Heart left ventricle (tissue), 16 donors: Measurements from ENCODE around the gene SLC16A10. TPM values are rescaled to one million over a fixed set of nuclear protein-coding genes. Genes with fewer than 3 reads are reported as not detected.

Experiments
- ATAC-seq, 4 donors: fragments of 200-7000 bp; cut with Tn5 transposase; one replicate each; pipeline ENCODE4 v1.9.1; 2020 to 2022; ENCODE audit warnings: moderate library complexity in 4 of 4, mild to moderate bottlenecking in 3 of 4, moderate number of reproducible peaks in 1 of 4
- DNase-seq, 5 donors: peaks; one replicate each; pipeline ENCODE4 v3.0.0-alpha.2; 2020
- H3K27ac ChIP-seq, 12 donors: fragments of 200-600 bp; sonication (generic) in 4 of 12; one replicate each; pipeline versions ENCODE4 v1.5.0 to v1.8.0; 2016 to 2022; ENCODE audit warnings: mild to moderate bottlenecking in 2 of 12
- H3K27me3 ChIP-seq, 9 donors: fragments of 200-600 bp; sonication (generic) in 2 of 9; one replicate each; pipeline versions ENCODE4 v1.5.1 to v1.8.0; 2016 to 2022; ENCODE audit warnings: mild to moderate bottlenecking in 3 of 9
- H3K36me3 ChIP-seq, 9 donors: fragments of 200-600 bp; sonication (generic) in 2 of 9; one replicate each; pipeline versions ENCODE4 v1.5.0 to v1.8.0; 2018 to 2022; ENCODE audit warnings: mild to moderate bottlenecking in 2 of 9
- H3K4me1 ChIP-seq, 12 donors: fragments of 200-600 bp; sonication (generic) in 4 of 12; one replicate each; pipeline versions ENCODE4 v1.5.0 to v1.8.0; 2016 to 2022; ENCODE audit warnings: mild to moderate bottlenecking in 3 of 12
- H3K4me3 ChIP-seq, 12 donors: fragments of 200-600 bp; sonication (generic) in 4 of 12; one replicate each; pipeline versions ENCODE4 v1.5.0 to v1.8.0; 2017 to 2022; ENCODE audit warnings: mild to moderate bottlenecking in 9 of 12, moderate library complexity in 4 of 12
- H3K9me3 ChIP-seq, 12 donors: fragments of 200-600 bp; sonication (generic) in 4 of 12; one replicate each; pipeline versions ENCODE4 v1.5.0 to v1.8.0; 2016 to 2022; ENCODE audit warnings: mild to moderate bottlenecking in 1 of 12
- CTCF ChIP-seq, 12 donors: fragments of 200-600 bp; sonication (generic) in 4 of 12; IDR thresholded peaks; one replicate each; pipeline versions ENCODE4 v1.5.0 to v1.8.0; 2018 to 2022; ENCODE audit warnings: antibody characterized with exemption in 12 of 12, mild to moderate bottlenecking in 5 of 12
- POLR2A ChIP-seq, 2 donors: fragments of 450-650 bp; IDR thresholded peaks; one replicate each; pipeline ENCODE4 v1.6.1; 2017; ENCODE audit warnings: antibody characterized with exemption in 2 of 2, mild to moderate bottlenecking in 2 of 2, moderate library complexity in 2 of 2
- WGBS, 4 donors: extraction: QIAGEN DNeasy Blood & Tissue Kit in 2 of 4; methylation state at CpG; one replicate each; pipeline versions ENCODE4 v1.1.5 to v1.1.7; 2013 to 2018; 5-methylcytosine and 5-hydroxymethylcytosine counted together
- intact Hi-C, 10 donors: fragments of 100-400 bp; cut with DNase I; formaldehyde crosslinking; loops; one replicate each; pipeline versions ENCODE4 v1.11.1 to v1.14.2; 2022
- polyA plus RNA-seq, 2 donors: library from polyadenylated mRNA; stranded (reverse); fragments of 200-250 nt; gene quantifications; one replicate each; pipeline ENCODE4 v1.2.3, GENCODE V29; 2013
- total RNA-seq, 9 donors: library from RNA; depleted of rRNA in 2 of 9; stranded (reverse); fragments of >200 nt in 2 of 9; fragmentation: NEBNext Ultra II Directional in 3 of 9; extraction: Animal tissue kit (Norgen Biotek cat#: 25700) in 3 of 9; gene quantifications; one replicate each; pipeline versions ENCODE4 v1.1.0 to v1.2.4, GENCODE V29; 2016 to 2023
- donor health status: ischemic (EF 13 %, LVEDD 7.1; RV severe dilation, severe dysfunction).
- donor health status: healthy with polysubstance abuse.
- donor health status: DM: no; HTN: yes; CAD: no.
- donor health status: DM: no; HTN: no; CAD: no.
- donor health status: ischemic (EF 25% LVEDD 6.9; RV normal size, moderate dysfunction).
- donor health status: ischemic (EF 25% LVEDD 5.7; RV mildly dilated, moderate dysfunction).
- donor health status: healthy.
- donor health status: DM: yes; HTN: yes; CAD: no.
- donor health status: ischemic (EF 35%, LVEDD 5.7; RV mildly dilated, moderate dysfunction).
- donor health status: nonischemic (EF 11% LVEDD 7.7; RV severe dilation, severe dysfunction).
- donor health status: DM: yes; HTN: yes; CAD: no.
- donor health status: PGD.
- donor health status: ischemic (EF 29% LVEDD 5.4; RV normal size, mild dysfunction).
- donor health status: nonischemic (EF 23%, LVEDD 6.1; RV moderate dilation, normal function).

The SLC16A10 gene
- total and polyA plus RNA-seq, 11 donors: 1.9 to 16.7 (median 6.6) TPM

- Histone ChIP-seq H3K9me3 (no peaks in the 10 kb centered on the region), H3K36me3 (peaks cover 0 to 20% (median 13%) of the 10 kb centered on the region in 9 donors), H3K4me3 (peak overlapping the region in 2 of 12 donors; percentile 77 to 84), H3K27me3 (no peaks in the 10 kb centered on the region), H3K4me1 (peaks cover 0 to 22% (median 13%) of the 10 kb centered on the region in 12 donors), H3K27ac (no peak overlapping the region)
- DNase-seq (no peak), ATAC-seq (no peak)
- WGBS, 4 donors: 89 to 90% (median 90%) methylated on average over 12 of the region's 12 CpGs
- intact Hi-C loops: loop anchor here in 4 of 10 donors (10.0 kb wide), 2 partner anchors 384 to 784 kb away; no protein-coding TSS in a partner anchor
- TF ChIP-seq CTCF (IDR thresholded peaks at IDR 0.05) (no peak), POLR2A (IDR thresholded peaks at IDR 0.05) (no peak)
Observed at GRCh38 chr6:111260570-111261298, 173.4 kb downstream of the SLC16A10 start.

- TF ChIP-seq CTCF (IDR thresholded peaks at IDR 0.05) (no peak), POLR2A (IDR thresholded peaks at IDR 0.05) (no peak)
- H3K27me3 ChIP-seq: no peaks in the 10 kb centered on the region
- H3K9me3 ChIP-seq: no peaks in the 10 kb centered on the region
- ATAC-seq (no peak), DNase-seq (no peak)
- H3K27ac ChIP-seq: no peak overlapping the region
- H3K4me3 ChIP-seq: no peak overlapping the region
- peaks cover 0 to 36% (median 13%) of the 10 kb centered on the region in 12 donors for H3K4me1 ChIP-seq
- 70 to 90% (median 84%) methylated on average over 4 of the region's 4 CpGs for WGBS, 4 donors
- intact Hi-C loops: loop anchor here in 4 of 10 donors (10.0 kb wide), 2 partner anchors 381 to 781 kb away; no protein-coding TSS in a partner anchor
- H3K36me3 ChIP-seq: peaks cover 0 to 42% (median 34%) of the 10 kb centered on the region in 9 donors
Observed at GRCh38 chr6:111263837-111264236, 176.5 kb downstream of the SLC16A10 start.

- Histone ChIP-seq H3K27me3 (no peaks in the 10 kb centered on the region), H3K4me3 (no peak overlapping the region), H3K36me3 (peaks cover 0 to 54% (median 42%) of the 10 kb centered on the region in 9 donors), H3K4me1 (peaks cover 0 to 21% (median 2%) of the 10 kb centered on the region in 12 donors), H3K9me3 (no peaks in the 10 kb centered on the region), H3K27ac (peak overlapping the region in 2 of 12 donors; percentile 17 to 42)
- intact Hi-C loops: loop anchor here in 4 of 10 donors (10.0 kb wide), 2 partner anchors 379 to 779 kb away; no protein-coding TSS in a partner anchor
- TF ChIP-seq POLR2A (IDR thresholded peaks at IDR 0.05) (no peak), CTCF (IDR thresholded peaks at IDR 0.05) (no peak)
- peak in 2 of 4 donors; percentile 27 to 46 for ATAC-seq
- DNase-seq: no peak
- WGBS, 4 donors: 66 to 83% (median 78%) methylated on average over 6 of the region's 6 CpGs
Observed at GRCh38 chr6:111265842-111266241, 178.5 kb downstream of the SLC16A10 start.

- Histone ChIP-seq H3K27ac (peak overlapping the region in 2 of 12 donors; percentile 17 to 42), H3K36me3 (peaks cover 0 to 54% (median 42%) of the 10 kb centered on the region in 9 donors), H3K4me3 (no peak overlapping the region), H3K9me3 (no peaks in the 10 kb centered on the region), H3K27me3 (no peaks in the 10 kb centered on the region), H3K4me1 (peaks cover 0 to 21% (median under 1%) of the 10 kb centered on the region in 12 donors)
- intact Hi-C loops: loop anchor here in 4 of 10 donors (10.0 kb wide), 2 partner anchors 379 to 779 kb away; no protein-coding TSS in a partner anchor
- TF ChIP-seq CTCF (IDR thresholded peaks at IDR 0.05) (no peak), POLR2A (IDR thresholded peaks at IDR 0.05) (no peak)
- ATAC-seq (no peak), DNase-seq (no peak)
- WGBS, 4 donors: 94 to 100% (median 95%) methylated on average over 2 of the region's 2 CpGs
Observed at GRCh38 chr6:111266276-111266675, 179.0 kb downstream of the SLC16A10 start.
